ENCODE results near the gene USP51.
A peak's percentile ranks its signal among the peaks of the same experiment; 100 is the strongest.
"Not testable (repeated sequence)": the region's sequence is repeated elsewhere in the genome, so short reads cannot be mapped to it uniquely, and the experiment has no call there.

The USP51 gene

GRCh38 chrX:55489314-55490009 is at the start of gene USP51:
USP51 (minus strand) TSS chrX:55489848; CDS start chrX:55488939, 909 bp downstream.
- DNase-seq (ENCODE audit: low spot score), result peak; percentile 40

GRCh38 chrX:55524487-55524886 is 34.8 kb upstream of the USP51 start:
- peak; percentile 1 for DNase-seq (ENCODE audit: low spot score)

GRCh38 chrX:55523356-55523755 is 33.7 kb upstream of the USP51 start:
- no peak for DNase-seq (ENCODE audit: low spot score)

GRCh38 chrX:55522596-55523276 is 33.1 kb upstream of the USP51 start:
- DNase-seq (ENCODE audit: low spot score), result peak; percentile 11

- DNase-seq (ENCODE audit: low spot score), result no peak
Measured at GRCh38 chrX:55521687-55522086, 32.0 kb upstream of the USP51 start.

- not testable (repeated sequence) for DNase-seq (ENCODE audit: low spot score)
Measured at GRCh38 chrX:55516794-55517481, 27.3 kb upstream of the USP51 start.

- not testable (repeated sequence) for DNase-seq (ENCODE audit: low spot score)
Measured at GRCh38 chrX:55513045-55513737, 23.5 kb upstream of the USP51 start.

GRCh38 chrX:55508410-55509152 is 18.9 kb upstream of the USP51 start:
- DNase-seq (ENCODE audit: low spot score), result not testable (repeated sequence)

GRCh38 chrX:55507699-55508098 is 18.1 kb upstream of the USP51 start:
- DNase-seq (ENCODE audit: low spot score), result not testable (repeated sequence)

GRCh38 chrX:55507010-55507409 is 17.4 kb upstream of the USP51 start:
- DNase-seq (ENCODE audit: low spot score), result not testable (repeated sequence)

- DNase-seq (ENCODE audit: low spot score), result no peak
Measured at GRCh38 chrX:55490974-55491373, 1.3 kb upstream of the USP51 start.

GRCh38 chrX:55490121-55490520 is 473 bp upstream of the USP51 start:
- no peak for DNase-seq (ENCODE audit: low spot score)

GRCh38 chrX:55488593-55489313 is 895 bp downstream of the USP51 start:
- peak; percentile 12 for DNase-seq (ENCODE audit: low spot score)

- DNase-seq (ENCODE audit: low spot score), result no peak
Measured at GRCh38 chrX:55488006-55488592, 1.5 kb downstream of the USP51 start.

GRCh38 chrX:55487143-55487542 is 2.5 kb downstream of the USP51 start:
- DNase-seq (ENCODE audit: low spot score), result no peak

- no peak for DNase-seq (ENCODE audit: low spot score)
Measured at GRCh38 chrX:55486736-55487135, 2.9 kb downstream of the USP51 start.

- DNase-seq (ENCODE audit: low spot score), result no peak
Measured at GRCh38 chrX:55484948-55485347, 4.7 kb downstream of the USP51 start.

GRCh38 chrX:55480390-55481062 is 9.1 kb downstream of the USP51 start:
- DNase-seq (ENCODE audit: low spot score), result no peak

GRCh38 chrX:55479956-55480355 is 9.7 kb downstream of the USP51 start:
- not testable (repeated sequence) for DNase-seq (ENCODE audit: low spot score)

GRCh38 chrX:55465791-55466190 is 23.9 kb downstream of the USP51 start:
- DNase-seq (ENCODE audit: low spot score), result not testable (repeated sequence)

All from SW480 (cell line).